Dermis microvascular lymphatic vessel endothelial cell (primary cell): Measurements from ENCODE around the gene SF3B6. TPM values are rescaled to one million over a fixed set of nuclear protein-coding genes. Genes with fewer than 3 reads are reported as not detected.
A peak's percentile ranks its signal among the peaks of the same experiment; 100 is the strongest.
"Not testable (repeated sequence)": the region's sequence is repeated elsewhere in the genome, so short reads cannot be mapped to it uniquely, and the experiment has no call there.

Experiments
- DNase-seq, 2 donors: peaks; one replicate each; pipeline versions ENCODE4 v3.0.0 to v3.0.0-alpha.2; 2010; ENCODE audit warnings: low read depth in 2 of 2
- total RNA-seq: library from RNA; depleted of rRNA; stranded (reverse); fragments of >200 nt; gene quantifications from 2 replicates; pipeline ENCODE4 v1.2.1, GENCODE V29; 2014

Gene SF3B6
- total RNA-seq, 1 donor from 2014 or later, result 139 TPM

GRCh38 chr2:24051833-24052232 is 24.3 kb downstream of the SF3B6 start:
- DNase-seq, result no peak

DNA sequence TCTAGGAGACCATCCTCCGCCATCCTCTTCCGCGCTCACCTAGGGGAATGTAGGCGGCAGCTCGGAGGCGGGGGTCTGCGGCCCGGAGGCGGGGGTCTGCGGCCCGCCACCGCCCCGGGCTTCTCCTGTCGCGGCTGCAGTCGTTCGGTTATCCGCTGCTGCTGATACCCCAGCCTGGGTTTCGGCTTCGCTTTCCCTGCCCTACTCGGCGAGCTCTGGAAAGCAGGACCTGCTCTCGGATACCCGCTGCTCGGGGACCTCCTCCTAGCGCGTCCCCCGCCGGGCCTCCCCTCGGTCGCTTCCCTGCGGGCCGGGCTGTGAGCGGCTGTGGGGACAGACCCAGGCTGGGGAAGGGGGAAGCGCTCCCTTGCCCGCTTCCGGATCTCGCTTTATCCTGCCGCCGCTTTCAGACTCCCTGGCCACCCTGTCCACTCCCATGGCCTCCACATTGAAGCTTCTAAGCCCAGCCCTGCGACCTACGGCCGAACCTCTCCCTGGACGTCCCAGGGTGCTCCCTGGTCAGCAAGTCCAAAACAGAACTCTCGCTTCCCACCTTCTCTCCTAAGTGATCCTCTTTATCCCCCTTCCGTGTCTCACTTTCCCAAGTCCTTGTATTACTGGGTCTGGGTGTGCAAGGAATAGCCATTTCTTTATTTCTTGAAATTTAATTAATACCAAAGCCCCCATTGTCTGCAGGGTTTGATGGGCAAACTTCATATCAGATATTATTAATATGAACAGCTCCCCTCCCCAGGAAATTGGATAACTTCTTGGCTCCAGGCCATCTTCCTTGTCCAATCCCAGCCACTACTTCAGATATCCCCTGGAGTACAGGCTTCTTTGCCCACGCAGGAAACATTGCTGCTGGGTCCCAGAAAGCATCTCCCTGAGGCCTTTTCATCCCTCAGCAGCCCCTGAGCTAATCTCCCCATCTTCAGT is 25.8 kb downstream of the SF3B6 start:
- DNase-seq, result peak in 1 of 2 donors; percentile 12

GRCh38 chr2:24049485-24050021 is 26.6 kb downstream of the SF3B6 start, which contains the start of gene FKBP1B:
Gene FKBP1B, plus strand, starts transcription at chr2:24049741. Its CDS starts 109 bp downstream, at chr2:24049850.
- peak in 1 of 2 donors; percentile 67 for DNase-seq

GRCh38 chr2:24048769-24049484 is 27.2 kb downstream of the SF3B6 start:
- DNase-seq, result no peak

DNA sequence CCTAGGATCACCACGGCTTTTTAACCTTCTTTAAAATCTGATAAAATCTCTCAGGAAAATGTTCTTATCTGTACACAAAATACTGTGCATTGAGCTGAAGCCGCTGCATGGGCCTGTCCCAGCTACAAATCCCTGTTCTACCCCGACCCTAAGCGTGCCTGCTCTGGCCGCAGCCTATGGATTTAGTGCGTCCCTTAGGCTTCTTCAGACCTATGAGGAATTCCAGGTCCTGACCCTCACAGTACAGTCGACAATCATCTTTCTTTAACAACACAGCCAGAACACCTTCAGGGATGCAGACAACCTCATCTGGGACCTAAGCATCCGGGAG is 28.5 kb downstream of the SF3B6 start:
- DNase-seq, result no peak

- peak; percentile 95 to 100 for DNase-seq
Observed at GRCh38 chr2:24046930-24047702, 29.0 kb downstream of the SF3B6 start, which contains the start of gene WDCP. Gene WDCP, minus strand, starts transcription at chr2:24047391. Its CDS starts 7,897 bp downstream, at chr2:24039494.

GRCh38 chr2:24046599-24046929 is 29.6 kb downstream of the SF3B6 start:
- no peak for DNase-seq

DNA sequence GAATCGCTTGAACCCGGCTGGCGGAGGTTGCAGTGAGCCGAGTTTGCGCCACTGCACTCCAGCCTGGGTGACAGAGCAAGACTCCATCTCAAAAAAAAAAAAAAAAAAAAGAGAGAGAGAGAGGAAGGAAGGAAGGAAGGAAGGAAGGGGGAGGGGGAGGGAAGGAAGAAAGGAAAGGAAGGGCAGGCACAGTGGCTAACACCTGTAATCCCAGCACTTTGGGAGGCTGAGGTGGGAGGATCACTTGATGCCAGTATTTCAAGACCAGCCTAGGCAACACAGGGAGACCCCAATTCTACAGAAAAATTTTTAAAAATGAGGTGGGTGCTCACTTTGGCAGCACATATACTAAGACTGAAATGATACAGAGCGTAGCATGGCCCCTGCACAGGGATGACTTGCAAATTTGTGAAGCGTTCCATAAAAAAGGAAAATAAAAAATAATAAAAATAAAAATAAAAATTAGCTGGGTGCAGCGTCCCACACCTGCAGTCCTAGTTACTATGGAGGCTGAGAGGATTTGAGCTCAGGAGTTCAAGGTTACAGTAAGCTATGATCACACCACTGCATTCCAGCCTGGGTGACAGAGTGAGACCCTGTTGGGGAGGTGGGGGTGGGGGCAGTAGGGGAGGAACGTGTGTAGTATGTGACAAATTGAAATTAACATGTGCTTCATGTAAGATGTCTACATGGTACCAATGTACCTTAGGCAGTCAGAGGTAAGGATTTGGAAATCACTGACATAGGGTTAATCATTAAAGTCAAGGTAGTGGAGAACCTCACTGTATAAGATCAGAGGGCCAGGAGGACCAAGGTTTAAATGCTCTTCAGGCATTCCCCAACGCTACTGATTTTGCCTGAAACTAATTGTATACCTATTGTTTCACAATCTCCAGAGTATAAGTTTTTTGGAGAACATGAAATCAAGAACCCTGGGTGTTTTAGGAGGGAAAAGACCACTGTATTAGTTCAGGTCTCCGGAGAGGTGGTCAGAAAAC is 30.3 kb downstream of the SF3B6 start:
- DNase-seq, result no peak

- DNase-seq, result not testable (repeated sequence)
Observed at GRCh38 chr2:24043133-24043532, 33.0 kb downstream of the SF3B6 start.

- DNase-seq, result no peak
Observed at GRCh38 chr2:24040511-24040910, 35.6 kb downstream of the SF3B6 start.

- DNase-seq, result no peak
Observed at GRCh38 chr2:24038786-24039499, 37.2 kb downstream of the SF3B6 start.

GRCh38 chr2:24026233-24026632 is 49.9 kb downstream of the SF3B6 start:
- DNase-seq, result no peak

DNA sequence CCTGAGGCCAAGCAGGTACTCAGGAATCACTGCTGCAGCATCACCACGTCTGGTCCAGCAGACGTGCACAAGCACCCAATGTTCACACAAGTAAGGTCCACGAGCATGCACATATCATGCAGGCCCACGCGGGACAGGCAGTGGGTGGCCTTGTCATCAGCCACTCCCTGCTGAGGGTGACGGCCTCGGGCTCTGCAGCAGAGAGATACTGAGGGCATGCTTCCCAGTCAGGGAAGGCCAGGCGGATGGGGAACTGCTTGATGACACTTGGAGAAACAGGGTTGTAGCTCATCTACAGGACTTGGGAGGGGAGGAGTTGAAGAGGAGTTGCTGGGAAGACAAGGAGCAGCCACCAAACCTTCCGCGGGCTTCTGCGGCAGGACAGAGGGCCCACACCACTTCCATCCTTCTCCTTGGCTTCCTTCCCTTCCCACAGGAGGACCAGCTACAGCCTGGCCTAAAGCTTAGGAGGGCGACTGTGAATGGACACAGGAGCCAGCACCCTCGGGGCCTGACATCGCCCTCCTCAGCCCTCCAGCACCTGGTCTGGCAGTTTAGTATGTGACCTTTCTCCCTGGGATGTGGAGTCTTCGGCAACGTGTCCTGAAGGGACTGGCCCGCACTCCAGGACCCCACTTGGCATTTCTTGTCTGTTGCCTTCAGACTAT is 51.0 kb downstream of the SF3B6 start:
- no peak for DNase-seq

DNA sequence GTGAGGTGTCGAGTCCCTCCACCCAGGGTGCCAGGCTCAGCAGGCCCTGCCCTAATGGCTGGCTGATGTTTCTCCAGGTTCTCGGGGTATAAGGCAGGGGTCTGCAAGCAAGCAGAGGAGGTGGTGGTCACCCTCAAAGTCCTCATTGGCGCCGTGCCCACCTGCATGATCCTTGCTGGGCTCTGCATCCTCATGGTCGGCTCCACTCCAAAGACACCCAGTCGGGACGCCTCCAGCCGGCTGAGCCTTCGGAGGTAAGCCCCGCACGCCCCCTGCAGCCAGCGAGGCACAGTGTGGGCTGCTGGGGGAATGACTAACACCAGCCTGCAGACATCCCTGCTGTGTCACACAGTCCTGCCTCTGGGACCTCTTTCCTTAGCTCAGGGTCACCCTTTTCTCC is 52.1 kb downstream of the SF3B6 start:
- DNase-seq, result peak in 1 of 2 donors; percentile 32

DNA sequence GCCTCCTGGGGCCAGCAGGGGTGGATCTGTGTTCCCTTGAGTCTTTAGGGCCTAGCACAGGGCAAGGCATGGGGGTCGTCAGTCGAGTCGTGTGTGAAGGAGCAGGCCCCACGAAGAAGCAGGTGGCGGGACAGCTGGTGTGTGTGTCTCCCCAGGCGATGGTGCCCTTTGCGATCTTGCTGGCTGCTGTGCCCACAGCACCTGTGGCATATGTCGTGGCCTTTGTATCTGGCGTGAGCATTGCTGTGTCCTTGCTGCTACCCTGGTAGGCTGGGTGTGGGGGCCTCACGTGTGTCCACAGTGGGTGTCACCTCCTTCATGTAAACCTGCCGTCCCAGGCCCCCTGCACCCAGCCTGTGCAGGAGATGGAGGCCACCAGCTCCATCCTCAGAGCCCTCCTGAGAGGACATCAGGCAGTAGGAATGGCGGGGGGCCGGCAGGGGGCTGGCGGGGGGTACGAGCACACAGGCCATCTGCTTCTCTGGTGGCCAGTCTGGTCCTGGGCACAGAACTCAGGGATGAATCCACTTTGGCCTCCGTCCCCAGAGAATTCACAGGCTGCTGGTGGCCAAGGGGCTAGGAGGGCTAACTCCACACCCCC is 53.1 kb downstream of the SF3B6 start:
- no peak for DNase-seq

DNA sequence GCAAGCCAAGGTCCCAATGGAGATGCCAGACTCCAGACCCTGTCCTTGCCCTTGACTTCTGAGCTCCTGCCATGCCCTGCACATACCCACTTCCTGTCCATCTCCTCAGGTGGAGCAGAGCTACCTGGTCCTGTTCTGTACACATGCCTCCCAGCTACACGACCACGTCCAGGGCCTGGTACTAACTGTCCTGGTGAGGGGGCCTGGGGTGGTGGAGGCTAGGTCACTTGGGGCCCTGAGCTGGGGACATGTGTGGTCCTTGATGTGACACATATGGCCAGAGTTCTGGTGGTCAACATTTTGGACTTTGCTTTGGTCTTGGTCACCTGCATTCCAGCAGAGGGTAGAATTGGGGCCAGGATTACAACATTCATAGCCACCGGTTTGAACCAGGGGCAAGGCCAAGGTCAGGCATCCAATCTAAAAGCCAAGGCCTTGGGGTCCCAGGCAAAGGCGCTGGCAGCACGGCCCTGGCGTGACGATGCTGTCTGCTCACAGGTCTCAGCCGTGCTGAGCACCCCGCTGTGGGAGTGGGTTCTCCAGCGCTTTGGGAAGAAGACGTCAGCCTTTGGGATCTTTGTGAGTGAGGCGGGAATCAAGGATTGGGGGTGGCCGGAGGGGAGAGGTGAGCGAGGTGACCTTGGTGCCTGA is 53.7 kb downstream of the SF3B6 start:
- DNase-seq, result no peak

DNA sequence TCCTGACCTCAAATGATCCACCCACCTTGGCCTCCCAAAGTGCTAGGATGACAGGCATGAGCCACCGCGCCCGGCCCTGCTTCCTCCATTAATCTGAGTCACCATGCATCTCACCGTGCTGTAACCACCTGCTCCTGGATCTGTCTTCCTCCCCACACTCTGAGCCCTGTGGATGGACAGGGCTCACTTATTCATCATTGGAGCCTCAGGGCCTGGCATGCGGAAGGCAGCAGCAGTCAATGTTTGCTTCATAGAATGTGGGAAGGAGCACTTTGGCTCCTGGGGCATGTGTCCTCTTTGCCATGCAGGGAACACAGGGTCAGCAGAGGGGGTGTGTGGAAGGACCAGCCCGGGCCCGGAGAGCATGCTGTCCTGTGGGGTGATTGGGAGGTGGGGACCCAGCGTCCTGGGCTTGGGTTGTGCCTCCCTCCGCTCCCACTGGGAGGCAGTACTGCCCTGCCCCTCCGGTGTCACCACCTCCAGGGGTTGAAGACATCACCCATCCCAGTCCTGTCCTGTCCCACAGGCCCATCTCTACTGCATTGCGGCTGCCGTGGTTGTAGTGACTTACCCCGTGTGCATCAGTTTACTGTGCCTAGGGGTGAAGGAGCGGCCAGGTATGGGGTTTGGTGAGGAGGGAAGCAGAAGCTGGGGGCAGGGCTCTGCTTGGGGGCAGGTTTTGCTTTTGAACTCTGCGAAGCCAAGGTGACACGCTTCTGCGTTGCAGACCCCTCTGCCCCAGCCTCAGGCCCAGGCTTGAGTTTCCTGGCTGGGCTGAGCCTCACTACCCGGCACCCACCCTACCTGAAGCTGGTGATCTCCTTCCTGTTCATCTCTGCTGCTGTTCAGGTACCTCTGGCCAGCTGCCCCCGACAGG is 54.8 kb downstream of the SF3B6 start:
- DNase-seq, result peak in 1 of 2 donors; percentile 11
